GM18499 (cell line): ENCODE measurements around the gene LAD1.

Experiments
- ATAC-seq: cut with Tn5 transposase; IDR thresholded peaks from one replicate; pipeline ENCODE4 v1.9.1; 2021; ENCODE audit warnings: moderate number of reproducible peaks; ENCODE audit not compliant: insufficient read depth, unreplicated experiment

LAD1 gene

GRCh38 chr1:201395936-201396335, 3.2 kb downstream of the LAD1 start:
- ATAC-seq: no peak

GRCh38 chr1:201394591-201394990, 4.5 kb downstream of the LAD1 start:
- ATAC-seq: no peak

DNA sequence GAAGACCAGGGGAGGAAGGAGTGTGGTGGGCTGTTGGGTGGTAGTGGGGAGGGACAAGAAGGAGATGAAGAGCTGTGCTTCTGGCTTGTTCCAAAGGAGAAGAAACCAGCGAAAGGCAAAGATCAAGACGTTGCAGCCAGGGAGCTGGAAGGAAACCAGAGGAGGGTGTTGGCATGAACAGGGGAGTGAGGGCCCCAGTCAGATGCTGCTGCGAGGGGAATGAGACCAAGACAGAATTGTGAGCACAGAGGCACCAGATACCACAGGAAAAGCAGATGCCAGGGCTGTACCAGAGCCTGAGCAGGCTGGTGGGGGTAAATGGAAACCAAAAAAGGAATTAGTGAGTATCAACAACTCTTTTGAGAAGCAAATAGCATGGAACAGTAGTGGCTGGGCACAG, 6.0 kb downstream of the LAD1 start:
- no peak for ATAC-seq

GRCh38 chr1:201391651-201392511, 7.2 kb downstream of the LAD1 start:
- ATAC-seq: no peak

DNA sequence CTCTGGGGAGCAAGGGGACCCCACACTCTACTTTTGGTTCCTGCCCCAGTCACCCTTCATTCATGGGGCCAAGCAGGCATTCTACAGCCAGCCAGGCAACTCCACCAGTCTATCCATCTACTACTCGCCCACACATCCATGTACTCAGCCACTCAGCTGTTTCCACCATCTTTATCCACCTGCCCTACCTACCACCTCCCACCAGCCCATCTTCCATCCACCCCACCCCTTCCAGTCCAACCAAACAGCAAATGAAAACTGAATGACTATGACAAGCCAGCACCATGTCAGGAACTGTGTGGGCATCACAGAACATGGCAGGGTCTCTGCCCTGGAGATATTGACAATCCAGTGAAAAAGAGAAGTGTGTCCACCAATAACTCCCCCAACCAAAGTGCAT, 7.9 kb downstream of the LAD1 start:
- no peak for ATAC-seq

DNA sequence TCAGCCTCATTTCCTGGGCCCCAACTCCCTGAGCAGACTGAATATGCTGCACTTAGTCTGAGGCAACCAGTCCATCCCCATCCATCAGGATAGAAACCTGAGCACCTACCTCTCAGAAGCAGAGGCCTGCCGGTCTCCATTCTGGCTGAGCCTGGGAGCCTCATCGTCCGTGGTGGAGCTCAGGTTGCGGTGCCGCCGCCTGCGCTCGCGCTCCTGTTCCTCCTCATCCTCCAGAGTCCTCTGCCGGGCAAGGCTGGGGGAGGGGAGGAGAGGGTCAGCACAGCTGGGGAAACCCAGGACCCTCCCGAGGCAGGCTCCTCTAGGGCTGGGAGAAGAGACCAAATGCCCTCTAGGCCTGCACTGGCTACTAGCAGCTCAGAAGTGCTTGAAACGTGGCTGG, 10.1 kb downstream of the LAD1 start:
- ATAC-seq: no peak

DNA sequence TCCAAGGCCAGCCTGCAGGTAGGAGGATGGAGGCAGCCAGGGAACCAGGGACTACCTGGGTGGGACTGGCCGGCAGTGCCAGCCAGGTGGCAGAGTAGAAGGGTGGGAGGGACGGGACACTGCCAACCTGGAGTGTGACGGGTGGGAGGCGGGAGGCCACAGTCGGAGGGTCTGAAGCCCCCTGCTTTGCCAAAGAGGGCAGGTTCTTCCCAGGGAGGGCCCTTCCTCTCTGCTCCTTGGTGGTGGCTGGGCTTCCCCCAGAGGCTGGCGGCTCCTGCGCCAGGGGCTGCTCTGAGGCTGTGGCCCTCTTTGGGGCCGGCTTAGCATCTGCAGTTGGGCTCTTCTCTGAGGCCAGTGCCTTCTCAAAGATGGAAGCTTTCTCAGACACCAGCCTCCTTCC, 12.9 kb downstream of the LAD1 start:
- ATAC-seq: no peak

- no peak for ATAC-seq
These were observed 13.7 kb downstream of the LAD1 start for GRCh38 chr1:201385299-201385891.

DNA sequence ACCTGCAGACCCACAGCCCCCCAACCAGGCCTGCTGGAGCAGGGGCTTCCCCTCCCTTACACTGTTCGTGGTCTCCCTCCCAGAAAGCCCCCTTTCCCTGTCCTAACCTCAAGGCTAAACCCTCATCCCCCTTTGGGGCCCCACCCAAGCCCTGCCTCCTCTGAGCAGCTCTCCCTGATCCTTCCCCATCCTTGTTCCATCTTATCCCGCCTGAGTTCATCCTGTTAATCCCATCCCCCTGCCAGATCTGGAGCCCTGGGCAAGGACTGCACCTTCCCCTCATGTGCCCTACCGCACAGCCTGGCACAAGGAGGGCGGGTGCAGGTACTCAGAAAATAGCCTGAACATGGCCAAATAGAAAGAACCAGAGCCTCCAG, 14.7 kb downstream of the LAD1 start:
- no peak for ATAC-seq

DNA sequence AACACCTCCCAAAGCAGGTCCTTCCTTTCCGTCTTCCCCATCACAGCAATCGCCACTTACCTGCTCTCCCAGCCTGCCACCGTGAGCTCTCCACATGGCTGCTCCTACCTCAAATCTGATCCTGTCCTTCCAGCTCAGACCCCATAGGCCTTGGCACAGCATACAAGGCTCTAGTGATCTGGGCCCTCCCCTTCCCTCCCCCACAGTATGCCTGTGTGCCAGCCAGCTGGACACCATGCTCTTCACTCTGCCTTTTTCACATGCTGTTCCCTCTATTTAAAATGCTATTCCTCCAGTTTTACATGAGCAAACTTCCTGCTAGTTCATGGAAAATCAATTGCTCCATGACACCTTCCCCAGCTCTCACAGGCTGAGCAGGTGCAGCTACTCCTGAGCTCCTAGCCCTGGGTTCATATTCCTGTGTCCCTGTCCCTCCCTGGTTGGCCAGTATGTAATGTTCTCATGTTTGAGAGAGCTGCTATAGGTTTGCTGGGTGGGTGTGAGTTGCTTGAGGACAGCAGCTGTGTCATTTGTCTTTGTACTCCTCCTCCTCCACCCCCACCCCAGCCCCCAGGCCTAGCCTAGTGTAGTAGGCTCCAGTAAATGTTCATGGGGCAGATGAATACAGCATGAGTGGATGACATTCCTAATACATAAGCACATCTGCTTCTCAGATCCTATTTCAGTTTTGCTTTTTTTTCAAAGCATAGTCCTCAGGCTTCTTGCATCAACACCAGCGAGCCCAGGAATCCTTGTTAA, 15.3 kb downstream of the LAD1 start:
- ATAC-seq: no peak

DNA sequence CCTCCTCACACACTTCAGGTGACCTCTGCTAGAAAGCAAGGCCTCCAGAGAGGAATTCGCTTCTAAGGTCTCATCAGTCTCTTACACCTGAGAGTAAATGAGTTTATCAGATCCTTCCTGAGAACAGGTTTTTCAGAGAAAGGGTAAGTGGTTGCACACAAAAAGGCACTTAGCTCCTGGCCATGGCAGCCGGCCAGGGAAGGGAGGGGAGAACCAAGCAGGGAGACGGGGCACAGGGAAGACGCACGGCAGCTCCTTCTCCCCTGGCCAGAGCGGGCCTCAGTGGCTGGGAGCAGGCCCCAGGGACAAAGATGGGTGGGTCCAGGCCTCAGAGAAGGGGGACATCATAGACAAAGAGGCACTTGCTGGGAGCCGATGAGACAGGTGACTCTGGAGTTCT, 18.0 kb downstream of the LAD1 start:
- no peak for ATAC-seq

- ATAC-seq: no peak
These were observed 19.3 kb downstream of the LAD1 start for GRCh38 chr1:201379733-201380242.

GRCh38 chr1:201378804-201379203, 20.3 kb downstream of the LAD1 start:
- no peak for ATAC-seq

DNA sequence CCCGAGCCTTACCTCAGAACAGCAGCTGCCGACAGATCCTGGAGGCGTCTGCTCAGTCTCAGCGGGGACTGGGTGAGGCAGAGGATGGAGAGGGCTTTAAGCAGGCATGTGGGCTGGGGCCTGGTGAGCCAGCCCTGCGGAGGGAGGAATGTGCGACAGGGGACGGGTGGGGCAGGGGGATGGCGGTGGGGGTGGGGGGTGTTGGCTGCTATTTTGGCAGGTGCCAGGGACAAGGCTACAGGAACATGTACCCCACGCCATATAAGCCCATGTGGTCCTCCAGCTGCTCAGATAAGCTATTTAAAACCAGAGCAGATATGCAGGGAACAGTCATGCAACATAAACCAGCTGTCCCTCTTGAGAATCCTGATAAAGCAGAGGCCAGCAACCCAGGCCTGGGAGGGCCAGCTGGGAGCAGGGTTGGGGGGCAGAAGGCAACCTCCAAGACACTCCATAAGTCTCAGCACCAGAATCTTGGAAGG, 21.5 kb downstream of the LAD1 start, which contains the start of gene TNNT2:
Gene TNNT2, minus strand, starts transcription at position 70 of the 482 bp plus-strand sequence. CDS start 4,426 bp downstream, outside the sequence.
- ATAC-seq: no peak

GRCh38 chr1:201376464-201377374, 22.4 kb downstream of the LAD1 start:
- ATAC-seq: no peak

GRCh38 chr1:201376107-201376463, 23.0 kb downstream of the LAD1 start:
- ATAC-seq: no peak

- no peak for ATAC-seq
These were observed 24.0 kb downstream of the LAD1 start for GRCh38 chr1:201375169-201375568.

GRCh38 chr1:201374364-201374763, 24.8 kb downstream of the LAD1 start:
- no peak for ATAC-seq

- ATAC-seq: no peak
These were observed 27.3 kb downstream of the LAD1 start for GRCh38 chr1:201371792-201372191.

GRCh38 chr1:201371276-201371675, 27.8 kb downstream of the LAD1 start:
- ATAC-seq: no peak
